ENCODE data around the gene EFTUD2.
"Not testable (repeated sequence)": the region's sequence is repeated elsewhere in the genome, so short reads cannot be mapped to it uniquely, and the experiment has no call there.

DNA sequence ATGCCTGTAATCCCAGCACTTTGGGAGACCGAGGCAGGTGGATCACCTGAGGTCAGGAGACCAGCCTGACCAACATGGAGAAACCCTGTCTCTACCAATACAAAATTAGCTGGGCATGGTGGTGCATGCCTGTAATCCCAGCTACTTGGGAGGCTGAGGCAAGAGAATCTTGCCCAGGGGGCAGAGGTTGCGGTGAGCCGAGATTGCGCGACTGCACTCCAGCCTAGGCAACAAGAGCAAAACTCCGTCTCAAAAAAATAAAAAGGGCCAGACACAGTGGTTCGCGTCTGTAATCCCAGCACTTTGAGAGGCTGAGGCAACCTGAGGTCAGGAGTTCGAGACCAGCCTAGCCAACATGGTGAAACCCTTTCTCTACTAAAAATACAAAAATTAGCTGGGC lies 74.0 kb downstream of the EFTUD2 start:
- TF ChIP-seq, protein P1, sequence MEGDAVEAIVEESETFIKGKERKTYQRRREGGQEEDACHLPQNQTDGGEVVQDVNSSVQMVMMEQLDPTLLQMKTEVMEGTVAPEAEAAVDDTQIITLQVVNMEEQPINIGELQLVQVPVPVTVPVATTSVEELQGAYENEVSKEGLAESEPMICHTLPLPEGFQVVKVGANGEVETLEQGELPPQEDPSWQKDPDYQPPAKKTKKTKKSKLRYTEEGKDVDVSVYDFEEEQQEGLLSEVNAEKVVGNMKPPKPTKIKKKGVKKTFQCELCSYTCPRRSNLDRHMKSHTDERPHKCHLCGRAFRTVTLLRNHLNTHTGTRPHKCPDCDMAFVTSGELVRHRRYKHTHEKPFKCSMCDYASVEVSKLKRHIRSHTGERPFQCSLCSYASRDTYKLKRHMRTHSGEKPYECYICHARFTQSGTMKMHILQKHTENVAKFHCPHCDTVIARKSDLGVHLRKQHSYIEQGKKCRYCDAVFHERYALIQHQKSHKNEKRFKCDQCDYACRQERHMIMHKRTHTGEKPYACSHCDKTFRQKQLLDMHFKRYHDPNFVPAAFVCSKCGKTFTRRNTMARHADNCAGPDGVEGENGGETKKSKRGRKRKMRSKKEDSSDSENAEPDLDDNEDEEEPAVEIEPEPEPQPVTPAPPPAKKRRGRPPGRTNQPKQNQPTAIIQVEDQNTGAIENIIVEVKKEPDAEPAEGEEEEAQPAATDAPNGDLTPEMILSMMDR (IDR thresholded peaks at IDR 0.05): not testable (repeated sequence)
- not testable (repeated sequence) for TF ChIP-seq POLR2A (IDR thresholded peaks at IDR 0.05)
